GM19438 (cell line): ENCODE measurements around the gene PRSS16.

Experiments
- ATAC-seq: cut with Tn5 transposase; IDR thresholded peaks from one replicate; pipeline ENCODE4 v1.9.1; 2021; ENCODE audit warnings: low read depth; ENCODE audit not compliant: unreplicated experiment

The PRSS16 gene

DNA sequence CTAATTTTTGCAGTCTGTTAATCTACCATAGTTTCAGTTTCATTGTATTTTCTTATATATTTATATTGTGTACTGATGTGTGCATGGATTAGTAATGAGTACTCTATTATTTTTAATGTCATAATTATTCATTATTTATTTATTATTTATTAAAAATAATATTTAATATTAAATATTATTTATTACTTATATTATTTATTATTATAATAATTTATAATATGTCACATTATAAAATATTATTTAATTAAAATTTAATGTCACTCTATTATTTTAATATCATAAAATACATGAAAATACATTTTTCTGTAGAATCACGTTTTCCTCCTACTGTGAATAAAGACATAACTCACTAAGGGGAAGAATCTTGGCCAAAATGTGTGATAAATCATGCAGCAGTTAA is 34.1 kb downstream of the PRSS16 start:
- no peak for ATAC-seq

DNA sequence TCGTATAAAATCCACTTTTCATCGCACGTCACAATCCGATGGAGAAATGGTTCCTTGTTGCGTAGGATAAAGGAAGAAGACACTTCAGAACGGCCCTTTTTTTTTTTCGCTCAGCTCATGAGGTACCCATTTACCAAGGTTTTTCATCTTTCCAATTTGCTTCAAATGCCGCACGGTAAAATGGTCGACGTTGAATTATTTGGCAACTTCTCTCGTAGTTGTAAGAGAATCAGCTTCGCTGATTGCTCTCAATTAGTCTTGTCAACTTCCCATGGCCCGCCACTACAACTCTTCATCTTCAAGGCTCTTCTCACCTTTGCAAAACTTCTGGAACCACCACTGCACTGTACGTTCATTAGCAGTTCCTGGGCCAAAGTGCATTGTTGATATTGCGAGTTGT is 35.8 kb downstream of the PRSS16 start:
- no peak for ATAC-seq

GRCh38 chr6:27286141-27286540 is 38.6 kb downstream of the PRSS16 start:
- no peak for ATAC-seq

DNA sequence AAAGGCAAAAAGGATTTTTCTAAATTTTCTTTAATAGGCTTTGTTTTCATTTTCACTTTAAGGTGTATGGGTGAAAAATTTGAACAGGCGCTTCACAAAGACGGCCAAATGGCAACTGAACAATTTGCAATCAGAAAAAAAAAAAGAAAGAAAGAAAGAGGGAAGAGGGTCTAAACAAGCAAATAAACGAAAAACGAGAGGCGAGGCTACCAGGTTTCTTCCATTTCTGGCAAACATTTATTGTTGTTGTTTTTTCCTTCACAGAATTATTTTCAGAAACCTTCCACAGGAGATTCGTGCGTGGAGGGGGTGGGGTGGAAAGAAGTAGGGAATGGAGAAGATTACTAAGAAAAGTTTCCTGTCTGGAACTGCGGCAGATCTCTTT is 40.2 kb downstream of the PRSS16 start:
- ATAC-seq = no peak

- ATAC-seq = no peak
Measured at GRCh38 chr6:27288136-27289044, 40.9 kb downstream of the PRSS16 start.

DNA sequence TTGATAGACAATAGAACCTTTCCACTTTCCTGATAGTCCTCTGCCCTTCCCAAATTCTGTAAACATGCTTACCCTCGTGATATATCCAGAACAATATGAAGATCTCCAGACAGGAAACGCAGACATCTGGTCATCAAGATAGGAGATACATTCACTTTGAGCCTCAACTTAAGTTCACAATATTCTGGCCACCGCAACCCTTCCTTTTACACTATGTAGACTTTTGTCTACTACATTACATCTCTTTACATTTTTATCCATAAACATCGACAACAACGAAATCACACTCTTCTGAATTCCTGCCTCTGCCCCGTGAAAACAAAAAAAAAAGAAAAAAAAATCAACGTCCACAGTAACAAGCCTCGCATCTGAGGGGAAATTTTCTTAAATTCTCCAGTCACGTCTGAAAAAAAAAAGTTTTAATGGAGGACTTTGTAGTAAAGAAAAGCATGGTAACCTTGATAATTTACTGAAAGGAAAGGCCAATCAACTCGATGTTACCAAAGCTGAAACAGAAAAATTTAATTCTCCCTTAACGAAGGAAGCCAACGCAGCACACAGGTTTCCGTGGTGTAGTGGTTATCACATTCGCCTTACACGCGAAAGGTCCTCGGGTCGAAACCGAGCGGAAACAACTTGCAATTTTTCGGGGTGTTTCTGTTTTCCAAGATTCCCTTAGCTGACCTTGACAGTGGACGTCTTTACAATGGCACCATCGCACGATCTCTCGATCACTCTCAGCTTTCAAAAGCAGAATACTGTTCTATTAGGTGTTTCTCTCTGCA is 42.8 kb downstream of the PRSS16 start:
- ATAC-seq = no peak

GRCh38 chr6:27290850-27291208 is 43.3 kb downstream of the PRSS16 start:
- ATAC-seq = no peak

DNA sequence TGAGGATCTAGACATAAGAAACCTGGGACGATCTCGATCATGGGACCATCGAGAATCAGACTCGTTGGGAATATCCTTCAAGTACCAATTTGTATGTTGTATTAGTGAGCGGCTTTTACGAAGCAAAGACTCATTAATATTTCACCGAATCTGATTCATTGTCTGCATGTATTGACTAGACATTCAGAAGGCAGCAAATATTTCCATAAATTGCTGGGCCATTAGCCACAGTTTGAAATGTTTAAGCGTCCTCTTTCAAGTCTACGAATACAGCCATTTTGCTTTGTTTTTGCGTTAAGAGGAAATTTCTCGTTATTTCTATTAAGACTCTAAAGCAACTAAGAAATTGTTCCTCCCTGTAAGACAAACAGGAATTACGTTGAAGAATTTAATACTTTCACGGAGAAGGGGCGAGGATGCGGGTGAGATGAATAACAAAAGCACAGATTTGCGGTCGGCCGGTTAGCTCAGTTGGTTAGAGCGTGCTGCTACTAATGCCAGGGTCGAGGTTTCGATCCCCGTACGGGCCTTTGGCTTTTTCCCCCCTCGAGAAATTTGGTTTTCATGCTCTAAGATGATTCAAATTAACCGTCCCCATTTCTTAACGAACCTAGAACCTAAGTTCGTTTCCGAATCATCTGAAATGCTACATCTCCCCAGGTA is 46.1 kb downstream of the PRSS16 start:
- no peak for ATAC-seq

- ATAC-seq = no peak
Measured at GRCh38 chr6:27294409-27294808, 46.9 kb downstream of the PRSS16 start.

GRCh38 chr6:27295301-27296079 is 48.0 kb downstream of the PRSS16 start:
- ATAC-seq = no peak

DNA sequence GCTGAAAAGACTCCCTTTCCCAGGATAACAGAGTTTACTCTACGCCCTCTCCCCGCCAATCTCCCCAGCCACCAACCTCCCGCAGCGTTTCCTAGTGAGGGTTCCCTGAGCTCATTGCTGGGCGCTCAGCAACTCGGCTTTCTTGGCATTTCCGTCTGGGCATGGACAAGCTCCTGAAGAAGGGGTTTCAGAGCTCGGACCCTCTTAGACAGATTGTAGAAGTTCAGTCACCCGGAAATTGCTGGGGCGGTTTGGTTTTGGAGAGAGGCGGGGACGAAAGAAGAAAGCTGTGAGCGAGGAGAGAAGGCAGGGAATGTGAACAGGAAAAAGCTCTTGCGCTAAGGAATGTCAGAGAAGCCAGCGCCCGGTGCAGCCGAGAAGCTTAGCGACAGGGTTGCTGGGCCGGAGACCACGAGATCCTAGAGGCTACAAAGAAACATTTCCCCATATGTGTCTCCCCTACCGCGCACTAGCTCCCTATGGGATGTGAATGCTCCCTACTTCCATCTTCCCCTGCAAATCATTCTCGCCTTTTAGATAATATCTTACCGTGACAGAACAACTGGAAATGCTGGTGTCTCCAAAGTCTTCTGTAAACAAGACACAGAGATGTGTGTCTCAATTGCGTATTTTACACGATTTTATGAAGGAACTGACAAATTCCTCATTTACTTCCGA is 48.7 kb downstream of the PRSS16 start:
- ATAC-seq = no peak

DNA sequence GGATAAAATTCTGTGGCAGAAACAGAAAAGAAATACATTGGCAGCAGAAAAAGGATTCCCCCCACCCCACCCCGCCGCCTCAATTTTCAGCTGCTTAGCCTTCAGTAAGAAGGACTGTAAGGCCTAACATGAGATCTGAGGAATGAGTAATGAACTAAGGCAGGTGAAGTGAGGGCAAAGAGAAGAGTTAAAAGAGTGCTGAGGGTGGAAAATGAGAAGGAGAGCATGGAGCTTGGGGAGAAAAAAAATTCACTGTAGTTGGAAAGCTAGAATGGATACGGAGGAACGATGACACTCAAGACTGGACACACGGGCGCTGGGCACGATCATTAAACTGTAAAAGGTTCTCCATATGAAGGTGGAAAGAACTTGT is 50.0 kb downstream of the PRSS16 start:
- no peak for ATAC-seq

- no peak for ATAC-seq
Measured at GRCh38 chr6:27297857-27298730, 50.6 kb downstream of the PRSS16 start.

- no peak for ATAC-seq
Measured at GRCh38 chr6:27303613-27304272, 56.2 kb downstream of the PRSS16 start.
